ENCODE data around the gene OR11G2.
"Not testable (repeated sequence)": the region's sequence is repeated elsewhere in the genome, so short reads cannot be mapped to it uniquely, and the experiment has no call there.

OR11G2 gene

GRCh38 chr14:20228681-20229080, 38.0 kb downstream of the OR11G2 start, which contains the start of gene OR11H7:
Gene OR11H7 (plus strand): TSS chr14:20228981.
- no peak for DNase-seq (ENCODE audit: low read depth)

GRCh38 chr14:20235415-20235814, 44.7 kb downstream of the OR11G2 start:
- DNase-seq (ENCODE audit: low read depth), result not testable (repeated sequence)

GRCh38 chr14:20247646-20248246, 57.0 kb downstream of the OR11G2 start:
- no peak for DNase-seq (ENCODE audit: low read depth)
